Stimulated activated CD8-positive, alpha-beta memory T cell treated with anti-CD3 and anti-CD28 coated beads, Interleukin-12 subunit alpha, Interleukin-12 subunit beta, amount 100 ng/mL, for 1 hour (primary cell): ENCODE measurements around the gene FIGN.

Source experiments
- DNase-seq: peaks from one replicate; pipeline ENCODE4 v3.0.0-alpha.2; 2020; ENCODE audit warnings: low read depth

The FIGN gene

DNA sequence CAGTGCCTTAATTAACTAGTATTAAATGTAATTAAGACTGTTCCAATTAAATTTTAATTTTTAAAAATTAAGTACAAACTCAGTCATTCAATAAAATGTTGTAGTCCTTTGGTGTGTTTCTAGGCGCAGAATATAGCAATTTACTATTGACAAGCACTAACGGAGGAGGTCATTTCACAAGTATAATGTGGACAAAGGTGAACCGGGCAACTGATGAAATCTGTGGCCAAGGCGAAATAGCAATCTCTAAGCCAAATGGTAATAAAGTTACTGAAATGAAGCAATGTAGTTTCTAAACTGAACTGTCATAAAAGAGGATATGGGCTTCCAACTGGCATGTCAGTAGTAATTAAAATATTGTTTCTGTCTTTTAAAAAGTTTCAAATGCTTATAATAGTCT, 27.5 kb downstream of the FIGN start:
- no peak for DNase-seq

DNA sequence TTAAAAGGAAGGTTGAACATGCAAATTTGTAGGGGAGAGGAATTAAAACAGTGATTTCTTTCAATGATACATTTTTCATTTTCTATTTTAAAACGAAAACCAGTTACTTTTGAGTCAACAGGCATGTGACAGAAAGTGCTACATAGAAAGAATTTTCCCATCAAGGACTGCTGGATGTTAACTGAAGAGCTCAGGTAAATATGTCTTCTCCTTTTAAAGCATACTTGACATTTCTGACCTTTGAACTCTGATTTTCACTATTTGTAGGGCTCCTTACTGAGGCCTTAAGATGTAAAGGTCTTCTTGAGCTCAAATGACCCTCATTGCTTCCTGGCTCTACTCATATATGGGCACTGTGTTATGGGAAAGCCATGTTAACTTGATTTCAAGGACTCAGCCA, 32.4 kb downstream of the FIGN start:
- DNase-seq, result no peak

DNA sequence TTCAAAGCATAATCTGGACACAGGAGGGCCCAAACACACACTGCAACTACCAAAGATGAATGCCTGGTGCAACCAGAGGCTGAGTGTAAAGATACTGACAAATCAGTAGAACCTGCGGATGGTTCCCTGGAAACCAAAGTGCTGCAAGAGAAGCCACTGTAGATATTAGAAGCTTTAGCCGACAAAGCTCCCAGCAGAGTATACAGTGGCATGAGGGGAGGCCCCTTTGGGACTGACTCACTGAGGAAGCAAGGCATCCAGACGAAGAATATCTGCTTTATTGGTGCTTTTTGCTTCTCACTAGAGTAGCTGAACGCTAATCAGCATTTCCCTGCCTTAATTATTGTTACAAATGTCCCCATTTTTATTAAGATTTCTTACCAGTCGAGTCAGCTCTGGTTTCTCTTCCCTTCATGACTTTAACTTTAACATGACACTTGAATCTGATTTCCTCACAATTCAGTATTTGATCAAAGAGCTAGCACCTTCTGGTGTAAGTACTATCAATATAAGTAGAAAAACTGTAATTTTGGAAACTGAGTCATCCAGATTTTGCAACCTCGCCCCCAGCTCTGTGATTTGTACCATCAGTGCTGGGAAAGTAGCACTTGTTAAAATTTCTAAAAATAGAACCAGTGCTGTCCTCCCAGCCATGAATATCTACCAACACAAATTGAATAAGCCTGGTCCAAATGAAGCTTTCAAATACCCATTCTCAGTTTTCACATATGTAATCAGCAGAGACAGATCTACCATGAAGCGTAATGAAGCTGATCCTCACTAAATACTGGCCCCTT, 34.2 kb downstream of the FIGN start:
- no peak for DNase-seq

DNA sequence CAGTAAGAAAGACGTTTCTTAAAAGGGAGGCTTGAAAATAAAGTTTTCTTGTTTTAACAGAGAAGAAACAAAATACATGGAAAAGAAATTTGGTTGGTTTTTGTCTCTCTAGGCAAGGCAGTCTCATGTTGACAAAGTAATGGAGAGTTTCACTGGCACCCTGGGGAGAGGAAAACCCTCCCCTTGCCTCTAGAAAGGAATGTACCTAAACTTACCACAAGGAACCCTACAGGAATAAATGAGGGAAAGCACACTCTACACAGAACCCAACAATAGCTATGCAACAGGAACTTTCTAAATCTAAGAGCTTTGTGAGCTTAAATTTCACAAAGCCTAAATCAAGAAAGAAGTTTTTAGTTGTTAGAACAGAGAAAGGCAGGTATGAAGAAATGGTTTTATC, 37.0 kb downstream of the FIGN start:
- no peak for DNase-seq

DNA sequence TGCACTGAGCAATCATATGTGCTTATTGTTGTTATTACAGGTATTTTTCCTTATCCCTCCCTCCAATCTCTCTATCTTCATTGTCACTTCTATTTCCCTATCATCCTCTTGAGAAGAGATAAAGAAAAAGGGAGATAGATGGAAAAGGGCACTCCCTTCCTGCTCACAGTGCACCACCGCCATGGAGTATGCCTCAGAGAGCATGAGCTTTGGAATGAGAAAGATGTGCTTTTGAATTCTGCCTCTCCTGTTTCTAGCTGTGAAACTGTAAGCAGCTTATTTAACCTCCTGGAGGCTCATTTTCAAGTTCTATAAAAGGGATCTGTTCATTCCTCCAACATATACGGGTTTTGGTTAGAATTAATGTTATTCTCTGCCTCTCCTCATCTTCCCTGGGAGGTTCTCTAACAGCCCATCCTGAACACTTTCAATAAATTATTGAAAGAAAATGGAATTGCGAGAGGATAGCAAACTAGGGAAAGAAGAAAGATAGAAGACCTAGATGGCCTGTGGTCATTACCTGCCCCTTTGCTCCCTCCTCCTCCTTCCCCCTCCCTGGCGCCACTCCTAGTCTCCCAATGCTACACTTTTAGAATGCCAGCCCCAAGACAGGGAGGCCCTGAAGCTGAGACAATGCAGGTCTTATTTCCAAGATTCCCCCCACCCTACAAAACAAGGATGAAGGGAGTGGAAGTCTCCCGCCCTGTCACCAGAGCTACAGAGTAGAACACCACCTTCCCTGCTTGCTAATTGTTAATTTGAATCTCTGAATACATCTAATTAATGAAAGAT, 37.8 kb downstream of the FIGN start:
- no peak for DNase-seq

DNA sequence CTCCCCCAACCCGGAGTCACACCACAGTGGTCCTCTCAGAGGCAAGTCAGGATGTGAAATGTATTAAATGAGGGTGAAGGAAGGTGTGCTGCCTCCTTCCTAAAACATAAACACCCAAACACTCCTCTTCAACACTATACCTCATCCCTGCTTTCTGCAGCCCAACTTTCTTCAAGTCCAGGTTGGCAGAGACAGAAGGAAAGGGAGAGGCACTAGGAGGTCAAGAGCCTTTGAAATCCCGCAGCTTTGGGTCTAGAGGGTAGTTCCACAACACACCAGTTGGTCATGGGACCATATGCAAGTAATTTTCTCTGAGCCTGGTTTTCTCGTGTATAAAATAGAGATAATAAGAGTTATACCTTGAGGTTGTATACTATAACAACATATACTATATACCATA, 38.4 kb downstream of the FIGN start:
- DNase-seq, result no peak

DNA sequence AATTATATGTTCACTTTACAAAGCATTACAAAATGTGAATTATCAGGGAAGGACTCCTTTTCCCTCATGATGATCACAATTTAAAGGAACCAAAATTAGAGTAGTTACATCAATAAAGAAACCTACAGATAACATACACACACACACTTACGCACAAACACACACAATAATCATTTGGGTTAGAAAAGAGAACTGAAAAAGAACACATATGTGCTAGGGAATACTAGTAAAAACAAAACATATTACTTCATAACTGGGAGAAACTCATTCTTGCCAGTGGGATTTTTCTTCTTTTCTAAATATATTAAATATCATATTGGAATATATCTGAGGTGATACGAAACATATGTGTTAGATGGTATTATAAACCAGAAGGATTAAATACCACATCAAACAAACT, 42.3 kb downstream of the FIGN start:
- DNase-seq, result no peak

DNA sequence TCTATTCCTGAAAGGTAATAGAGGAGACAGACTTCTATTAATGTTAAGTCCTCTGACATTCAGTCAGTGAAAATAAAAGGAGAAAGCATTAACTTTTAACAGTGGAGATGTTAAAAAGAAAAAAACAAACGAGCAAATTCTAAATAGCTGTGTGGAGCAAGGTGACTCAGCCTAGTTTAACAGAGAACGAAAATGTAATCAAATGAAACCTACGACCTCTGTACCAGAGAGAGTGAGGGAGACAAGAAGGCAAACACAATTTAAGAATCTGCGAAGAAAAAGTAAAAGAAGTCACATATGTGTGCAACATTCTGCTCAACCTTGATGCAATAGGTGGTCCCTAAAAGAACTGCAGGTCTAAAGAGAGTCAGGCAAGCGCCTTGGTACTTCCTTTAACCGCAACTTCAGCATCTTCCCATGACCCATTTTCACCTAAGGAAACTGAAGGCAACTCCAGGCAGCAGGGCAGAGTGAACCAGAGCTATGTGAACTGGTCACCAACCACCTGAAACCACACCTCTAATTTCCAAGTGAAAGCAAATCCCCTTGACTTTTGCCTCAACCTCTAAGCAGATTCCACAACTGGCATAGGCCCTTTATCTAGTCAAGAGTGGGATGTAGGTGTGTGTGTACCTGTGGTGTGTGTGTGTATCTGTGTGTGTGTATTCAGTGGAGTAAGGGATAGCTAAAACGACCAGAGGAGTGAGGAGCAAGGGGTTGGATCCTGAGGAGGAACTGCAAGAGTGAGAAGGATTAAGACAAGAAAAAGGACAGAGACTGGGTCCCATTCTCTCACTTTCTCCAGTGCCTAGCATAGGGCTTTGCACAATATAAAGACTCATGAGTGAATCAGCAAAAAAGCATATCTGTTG, 43.0 kb downstream of the FIGN start:
- DNase-seq, result no peak

DNA sequence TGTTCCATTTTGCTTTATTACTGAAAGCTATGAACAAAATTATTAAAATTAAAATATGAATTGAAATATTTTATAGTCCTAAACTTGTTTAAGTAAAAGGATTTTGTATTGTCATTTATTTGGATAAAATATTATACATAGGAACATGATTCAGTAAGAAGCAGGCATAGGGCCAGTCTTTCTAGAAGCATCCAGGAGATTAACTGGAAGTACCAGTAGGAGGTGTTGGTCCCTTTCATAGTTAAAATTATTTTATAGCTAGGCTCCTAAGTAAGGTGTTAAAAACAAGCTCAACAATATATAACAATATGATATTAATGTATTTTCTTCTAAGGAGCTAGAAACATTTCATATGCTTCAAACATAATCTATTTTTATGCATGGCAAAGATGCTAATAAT, 43.7 kb downstream of the FIGN start:
- DNase-seq, result no peak

DNA sequence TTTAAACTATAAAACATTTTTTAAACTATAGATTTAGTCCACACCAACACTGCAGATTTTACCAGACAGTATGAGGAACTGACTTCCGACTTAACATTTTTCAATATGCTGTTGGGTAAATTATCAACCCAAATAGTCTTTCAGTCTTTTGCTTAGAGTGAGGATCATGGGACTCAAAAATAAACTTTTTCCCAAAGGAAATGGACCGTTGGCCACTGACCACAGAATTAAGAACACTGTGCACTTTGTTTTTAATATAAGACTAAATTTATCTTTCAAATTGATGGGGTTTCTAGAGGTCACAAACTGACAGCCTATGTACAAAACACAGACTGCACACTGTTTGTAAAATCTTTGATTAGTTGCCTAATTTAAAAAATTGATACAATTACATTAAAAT, 44.9 kb downstream of the FIGN start:
- no peak for DNase-seq

DNA sequence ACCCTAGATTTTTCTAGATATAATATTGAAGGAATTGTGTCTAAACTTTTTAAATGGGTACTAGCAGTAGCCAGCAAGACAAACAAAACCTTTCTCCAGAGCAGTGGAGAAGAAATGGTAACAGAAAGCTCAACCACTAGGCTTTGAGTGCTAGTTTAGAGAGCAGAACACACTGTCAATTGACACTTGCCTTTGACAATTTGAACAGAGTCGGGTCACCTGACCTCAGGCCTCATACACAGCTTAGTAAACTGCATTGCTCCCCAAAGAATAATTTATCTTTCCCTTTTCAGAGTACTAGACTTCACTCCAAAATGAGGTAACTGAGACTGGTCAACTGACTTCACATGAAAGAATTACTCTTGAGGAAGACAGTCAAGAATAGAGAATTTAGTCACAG, 48.6 kb downstream of the FIGN start:
- no peak for DNase-seq

DNA sequence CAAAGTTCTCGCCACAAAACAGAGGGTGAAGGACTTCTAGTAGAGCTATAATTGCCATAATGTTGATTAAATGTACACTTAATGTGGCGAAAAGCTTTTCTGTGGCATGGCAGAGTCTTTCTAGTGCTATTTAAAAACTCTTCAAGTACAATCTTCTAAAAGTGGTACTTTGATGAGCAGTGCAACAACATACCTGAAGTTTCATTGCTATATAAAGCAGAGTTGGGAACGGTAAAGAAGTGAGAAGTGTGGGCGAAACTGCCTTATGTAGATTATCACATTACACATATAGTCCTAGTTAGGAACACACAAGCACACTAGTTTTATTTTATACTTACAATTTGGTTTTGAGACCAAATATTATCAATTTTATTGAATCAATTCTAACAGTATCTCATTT, 49.5 kb downstream of the FIGN start:
- DNase-seq, result no peak

DNA sequence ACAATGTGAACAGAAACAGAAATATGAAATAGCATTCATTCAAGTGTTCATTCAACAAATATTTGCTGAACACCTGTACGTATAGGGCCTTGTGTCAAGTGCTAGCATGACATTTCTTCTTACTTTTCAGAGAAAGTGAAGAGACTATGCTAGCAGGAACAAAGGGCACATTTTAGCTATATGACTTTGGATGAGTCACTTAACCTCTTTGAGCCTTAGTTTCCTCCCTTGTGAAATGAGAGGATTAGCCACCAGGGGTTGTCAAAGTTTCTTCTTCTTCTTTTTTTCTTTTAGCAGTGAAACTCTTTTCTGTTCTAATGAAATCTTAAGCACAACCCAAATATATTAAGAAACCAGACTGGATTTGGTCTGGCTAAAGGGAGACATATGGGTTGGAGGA, 53.1 kb downstream of the FIGN start:
- DNase-seq, result no peak

DNA sequence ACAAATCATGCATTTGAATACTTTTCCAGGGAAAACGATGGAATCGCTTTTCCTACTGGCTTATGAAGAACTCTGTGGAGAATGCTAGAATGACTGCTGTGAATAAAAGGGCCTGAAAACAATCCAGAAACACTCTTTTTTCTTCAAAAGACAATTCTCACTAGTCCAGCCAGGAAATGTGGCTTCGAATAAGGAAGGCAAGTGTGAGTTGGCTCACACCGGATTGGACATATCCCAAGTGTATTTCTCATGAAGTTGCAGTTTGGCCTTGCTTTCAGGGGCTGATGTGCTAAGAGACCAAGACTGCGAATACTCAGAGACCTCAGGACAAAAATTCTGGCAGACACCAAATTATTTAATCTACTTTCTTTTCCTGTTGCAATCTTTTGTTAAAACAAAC, 54.1 kb downstream of the FIGN start:
- DNase-seq, result no peak

DNA sequence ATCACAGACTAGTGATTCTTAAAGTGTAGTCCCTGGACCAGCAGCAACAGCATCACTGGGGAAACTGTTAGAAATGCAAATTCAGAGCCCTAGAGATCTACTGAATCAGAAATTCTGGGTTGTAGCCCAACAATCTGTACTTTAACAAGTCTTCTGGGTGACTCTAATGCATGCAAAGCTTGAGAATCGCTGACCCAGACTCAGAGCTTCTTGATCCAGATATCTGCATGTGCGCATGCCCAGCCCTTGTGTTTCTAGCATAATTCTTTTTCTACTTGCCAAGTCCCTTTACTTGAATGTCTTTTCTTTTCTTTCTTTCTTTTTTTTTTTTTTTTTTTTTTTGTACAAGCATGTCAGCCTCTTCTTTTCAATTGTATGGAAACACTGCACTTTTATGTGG, 60.4 kb downstream of the FIGN start:
- DNase-seq, result no peak

DNA sequence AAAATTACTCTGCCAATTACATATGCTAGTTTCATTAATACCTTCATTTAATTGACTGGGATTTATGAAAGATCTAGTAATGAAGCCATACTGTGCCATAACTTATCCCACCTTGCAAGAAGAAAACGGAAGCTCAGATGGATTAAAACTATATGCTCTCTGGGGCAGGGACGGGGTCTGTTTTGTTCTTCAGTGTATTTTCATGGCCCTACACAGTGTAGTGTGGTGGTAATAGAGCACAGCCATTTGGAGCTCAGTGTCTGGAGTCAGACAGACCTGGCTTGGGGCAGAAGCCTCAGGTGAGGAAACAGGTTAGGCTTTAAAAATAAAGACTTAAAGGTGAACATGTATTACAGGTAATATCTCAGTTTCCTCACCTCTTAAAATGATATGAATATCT, 62.3 kb downstream of the FIGN start:
- DNase-seq, result no peak

DNA sequence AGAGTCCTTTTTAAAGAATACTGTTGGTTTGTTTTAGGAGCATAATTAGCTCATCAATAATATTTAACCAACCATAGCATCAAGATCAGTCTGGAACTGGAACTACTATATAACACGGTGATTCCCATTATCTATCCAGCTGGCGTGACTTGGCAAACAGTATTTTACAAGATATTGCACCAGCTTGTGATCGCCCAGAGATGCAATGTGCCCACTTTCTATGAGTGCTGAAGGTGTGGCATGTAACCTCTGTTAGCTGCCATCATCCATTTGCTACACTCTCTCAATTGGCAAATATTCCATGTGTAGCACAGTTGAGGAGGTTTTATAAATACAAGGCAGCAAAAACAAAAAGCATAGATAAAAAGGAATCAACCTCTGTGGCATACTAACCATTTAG, 64.9 kb downstream of the FIGN start:
- no peak for DNase-seq

DNA sequence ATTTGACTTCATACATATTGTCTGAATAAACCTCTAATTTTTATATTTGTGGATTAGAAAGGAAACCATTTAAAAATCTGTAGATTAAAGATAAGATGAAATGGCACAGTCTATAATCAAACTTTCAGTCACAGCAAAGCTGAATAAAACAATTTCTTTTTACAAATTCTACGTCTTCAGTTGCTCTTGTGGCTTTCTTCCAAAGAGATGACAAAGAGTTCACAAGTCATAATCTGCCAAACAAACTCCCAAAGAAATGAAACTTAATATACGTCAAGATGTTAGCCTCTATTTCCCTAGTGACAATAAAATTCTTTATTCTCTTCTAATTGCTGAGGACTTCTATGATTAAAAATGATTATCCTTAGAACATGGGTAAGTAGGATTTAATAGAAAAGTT, 66.3 kb downstream of the FIGN start:
- no peak for DNase-seq

DNA sequence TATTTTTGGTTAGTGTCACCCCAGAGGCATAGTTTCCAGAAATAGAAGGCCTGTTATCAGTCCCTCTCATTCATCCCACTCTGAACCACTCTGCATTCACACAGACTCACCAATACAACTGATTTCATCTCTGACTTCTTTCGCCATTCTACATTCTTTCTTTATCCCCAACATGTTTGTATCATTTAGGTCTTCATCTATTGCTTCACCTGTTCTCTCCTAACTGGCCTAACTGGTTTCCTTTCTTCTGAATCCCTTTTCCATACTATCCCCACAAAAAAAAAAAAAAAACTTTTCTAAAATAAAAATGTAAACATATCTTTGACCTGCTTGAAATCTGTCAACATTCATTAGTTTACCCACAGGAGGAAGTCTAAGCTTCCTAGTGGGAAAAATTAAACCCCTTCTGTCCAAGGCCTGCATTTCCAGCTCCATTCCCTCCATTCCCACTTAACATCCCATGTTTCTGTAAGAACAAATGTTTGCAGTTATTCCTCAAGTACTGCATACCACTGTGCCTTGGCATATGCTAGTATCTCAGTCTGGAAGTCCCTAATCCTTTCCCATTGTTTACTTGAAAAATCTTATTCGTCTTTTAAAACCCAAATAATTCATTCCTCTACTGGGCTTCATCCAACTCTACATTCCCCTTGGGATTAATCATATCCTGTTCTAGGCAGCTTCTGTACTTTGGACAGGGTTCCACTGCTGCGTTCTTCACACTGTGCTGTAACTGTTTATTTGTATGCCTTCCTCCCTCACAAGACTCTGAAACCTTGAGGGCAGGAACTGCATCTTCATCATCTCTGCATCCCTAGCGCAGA, 68.5 kb downstream of the FIGN start:
- no peak for DNase-seq

DNA sequence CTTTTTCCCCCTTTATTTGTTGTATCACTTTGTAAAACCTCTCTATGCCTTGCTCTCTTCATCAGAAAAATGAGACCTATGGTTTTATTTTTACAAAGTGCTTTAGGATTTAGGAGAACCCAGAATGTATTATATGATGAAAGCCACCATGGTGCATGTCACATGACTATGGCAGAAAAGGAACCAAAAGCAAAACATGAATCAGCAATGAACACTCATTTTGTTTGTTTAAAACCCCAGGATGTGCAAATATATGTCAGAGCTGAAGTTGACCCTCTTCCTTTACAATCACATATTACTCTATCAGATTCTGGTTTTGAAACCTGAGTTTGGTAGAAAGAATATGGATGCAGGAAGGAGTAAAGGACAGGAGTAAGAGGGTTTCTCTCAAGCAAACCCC, 70.0 kb downstream of the FIGN start:
- DNase-seq, result no peak

DNA sequence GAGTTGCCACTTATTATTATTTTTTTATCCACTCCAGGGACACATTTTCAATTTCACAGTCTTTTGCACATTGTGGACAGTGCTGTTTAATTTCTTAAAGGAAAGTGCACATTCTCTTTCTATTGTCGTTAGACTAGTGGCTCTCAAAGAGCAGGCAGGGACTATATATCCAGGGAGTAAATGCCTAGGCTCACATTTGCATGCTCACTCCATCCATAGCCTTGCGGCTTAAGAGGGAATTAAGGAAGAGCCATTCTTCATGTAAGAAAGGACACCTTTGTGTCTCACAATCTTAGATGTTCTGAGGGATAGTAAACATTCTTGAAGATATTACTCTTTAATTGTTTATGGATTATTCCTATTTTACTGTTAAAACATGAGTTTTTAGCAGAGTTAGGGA, 70.8 kb downstream of the FIGN start:
- DNase-seq, result no peak

DNA sequence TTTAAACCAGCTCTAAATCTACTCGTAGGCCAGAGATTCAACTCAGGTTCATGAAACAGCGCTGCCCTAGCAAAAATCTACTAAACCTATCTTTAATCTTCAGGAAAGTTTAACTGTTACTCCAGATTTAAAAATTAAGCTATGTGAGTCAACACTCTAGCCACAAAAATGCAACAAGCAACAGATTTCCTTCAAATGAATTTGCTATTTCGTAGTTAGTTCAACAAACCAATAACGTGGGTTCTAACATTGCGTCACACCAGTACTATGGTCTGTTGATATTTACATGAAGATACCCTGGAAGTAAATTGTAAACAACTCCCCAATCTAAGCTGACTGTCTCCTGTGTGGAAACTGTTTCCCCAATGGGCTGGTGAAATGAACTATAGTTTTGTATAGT, 71.2 kb downstream of the FIGN start:
- no peak for DNase-seq
